Heart left ventricle (tissue), 13 donors: Measurements from ENCODE around the gene FBH1.

Experiments used
- POLR2A ChIP-seq, 2 donors: fragments of 450-650 bp; IDR thresholded peaks; one replicate each; pipeline ENCODE4 v1.6.1; 2017; ENCODE audit warnings: antibody characterized with exemption in 2 of 2, mild to moderate bottlenecking in 2 of 2, moderate library complexity in 2 of 2
- TF ChIP-seq, protein P1 (sequence below), 12 donors: fragments of 200-600 bp; sonication (generic) in 4 of 12; IDR thresholded peaks; one replicate each; pipeline versions ENCODE4 v1.5.0 to v1.8.0; 2018 to 2022; ENCODE audit warnings: antibody characterized with exemption in 12 of 12, mild to moderate bottlenecking in 5 of 12
- donor health status: ischemic (EF 13 %, LVEDD 7.1; RV severe dilation, severe dysfunction).
- donor health status: DM: no; HTN: yes; CAD: no.
- donor health status: DM: no; HTN: no; CAD: no.
- donor health status: ischemic (EF 25% LVEDD 6.9; RV normal size, moderate dysfunction).
- donor health status: ischemic (EF 25% LVEDD 5.7; RV mildly dilated, moderate dysfunction).
- donor health status: ischemic (EF 35%, LVEDD 5.7; RV mildly dilated, moderate dysfunction).
- donor health status: nonischemic (EF 11% LVEDD 7.7; RV severe dilation, severe dysfunction).
- donor health status: DM: yes; HTN: yes; CAD: no.
- donor health status: PGD.
- donor health status: ischemic (EF 29% LVEDD 5.4; RV normal size, mild dysfunction).
- donor health status: nonischemic (EF 23%, LVEDD 6.1; RV moderate dilation, normal function).

DNA sequence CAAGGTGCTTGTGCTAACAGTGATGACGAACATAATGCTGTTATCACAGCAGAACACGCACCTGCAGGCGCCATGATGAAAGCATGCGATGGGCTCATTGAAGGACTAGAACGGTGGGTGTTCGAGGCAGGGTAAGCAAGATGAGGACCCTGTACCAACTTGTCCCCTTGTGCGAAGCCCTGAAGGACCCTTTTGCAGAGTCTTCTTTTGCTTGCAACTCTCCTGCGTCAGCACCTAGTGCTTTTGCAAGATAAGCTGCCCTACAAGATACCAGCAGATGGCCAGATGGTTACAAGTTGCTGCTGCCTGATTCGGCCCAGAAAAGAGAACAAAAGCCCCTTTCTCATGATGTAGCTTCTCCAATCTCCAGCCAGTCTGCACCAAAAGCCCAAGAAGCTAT is 91.5 kb downstream of the FBH1 start:
- TF ChIP-seq, protein P1, sequence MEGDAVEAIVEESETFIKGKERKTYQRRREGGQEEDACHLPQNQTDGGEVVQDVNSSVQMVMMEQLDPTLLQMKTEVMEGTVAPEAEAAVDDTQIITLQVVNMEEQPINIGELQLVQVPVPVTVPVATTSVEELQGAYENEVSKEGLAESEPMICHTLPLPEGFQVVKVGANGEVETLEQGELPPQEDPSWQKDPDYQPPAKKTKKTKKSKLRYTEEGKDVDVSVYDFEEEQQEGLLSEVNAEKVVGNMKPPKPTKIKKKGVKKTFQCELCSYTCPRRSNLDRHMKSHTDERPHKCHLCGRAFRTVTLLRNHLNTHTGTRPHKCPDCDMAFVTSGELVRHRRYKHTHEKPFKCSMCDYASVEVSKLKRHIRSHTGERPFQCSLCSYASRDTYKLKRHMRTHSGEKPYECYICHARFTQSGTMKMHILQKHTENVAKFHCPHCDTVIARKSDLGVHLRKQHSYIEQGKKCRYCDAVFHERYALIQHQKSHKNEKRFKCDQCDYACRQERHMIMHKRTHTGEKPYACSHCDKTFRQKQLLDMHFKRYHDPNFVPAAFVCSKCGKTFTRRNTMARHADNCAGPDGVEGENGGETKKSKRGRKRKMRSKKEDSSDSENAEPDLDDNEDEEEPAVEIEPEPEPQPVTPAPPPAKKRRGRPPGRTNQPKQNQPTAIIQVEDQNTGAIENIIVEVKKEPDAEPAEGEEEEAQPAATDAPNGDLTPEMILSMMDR (IDR thresholded peaks at IDR 0.05): no peak
- no peak for TF ChIP-seq POLR2A (IDR thresholded peaks at IDR 0.05)
